GM03348 (cell line): ENCODE results near the gene EQTN.
A peak's percentile ranks its signal among the peaks of the same experiment; 100 is the strongest.

Experiments used
- DNase-seq: peaks from one replicate; pipeline ENCODE4 v3.0.0; 2012; ENCODE audit warnings: low spot score

Gene EQTN

DNA sequence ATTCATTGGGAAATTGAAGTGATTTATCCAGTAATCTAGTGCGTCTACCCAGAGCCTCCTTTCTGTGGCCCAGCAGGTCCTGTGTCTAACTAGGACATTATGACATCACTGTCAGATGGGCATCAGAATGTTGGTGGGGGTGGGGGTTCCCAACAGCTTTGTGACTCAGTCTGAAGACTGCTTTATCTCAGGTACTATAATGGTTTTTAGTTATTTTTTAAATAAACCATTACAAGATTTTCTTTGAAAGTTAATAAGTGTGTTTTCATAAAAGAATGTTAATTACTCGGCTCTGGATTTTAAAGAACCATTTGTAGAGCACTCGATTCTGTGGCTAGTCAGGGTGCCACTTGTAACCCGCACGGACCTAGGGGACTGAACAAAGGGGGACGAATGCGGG lies at the start of gene EQTN:
EQTN (minus strand) TSS at position 101 of the 400 bp plus-strand sequence; CDS start at position 6, 95 bp downstream.
- DNase-seq, result no peak

DNA sequence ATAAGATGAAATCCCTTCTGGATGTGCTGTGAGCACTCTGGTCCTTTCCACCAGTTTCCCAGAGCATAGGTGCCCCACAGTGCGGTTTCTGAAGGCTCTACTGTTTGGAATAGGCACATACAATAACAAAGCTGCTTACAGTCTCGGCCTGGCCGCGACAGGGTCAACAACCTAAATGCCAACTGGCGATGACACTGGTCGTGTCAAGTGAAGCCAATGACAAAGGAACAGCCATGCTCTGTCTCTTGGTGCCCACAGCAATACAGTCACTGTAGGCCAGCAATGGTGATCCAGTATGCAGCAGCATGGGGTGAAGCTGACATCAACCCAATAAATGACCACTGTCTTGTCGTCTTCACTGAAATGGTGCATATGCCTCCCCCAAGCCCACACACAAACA lies 47.8 kb upstream of the EQTN start:
- no peak for DNase-seq

DNA sequence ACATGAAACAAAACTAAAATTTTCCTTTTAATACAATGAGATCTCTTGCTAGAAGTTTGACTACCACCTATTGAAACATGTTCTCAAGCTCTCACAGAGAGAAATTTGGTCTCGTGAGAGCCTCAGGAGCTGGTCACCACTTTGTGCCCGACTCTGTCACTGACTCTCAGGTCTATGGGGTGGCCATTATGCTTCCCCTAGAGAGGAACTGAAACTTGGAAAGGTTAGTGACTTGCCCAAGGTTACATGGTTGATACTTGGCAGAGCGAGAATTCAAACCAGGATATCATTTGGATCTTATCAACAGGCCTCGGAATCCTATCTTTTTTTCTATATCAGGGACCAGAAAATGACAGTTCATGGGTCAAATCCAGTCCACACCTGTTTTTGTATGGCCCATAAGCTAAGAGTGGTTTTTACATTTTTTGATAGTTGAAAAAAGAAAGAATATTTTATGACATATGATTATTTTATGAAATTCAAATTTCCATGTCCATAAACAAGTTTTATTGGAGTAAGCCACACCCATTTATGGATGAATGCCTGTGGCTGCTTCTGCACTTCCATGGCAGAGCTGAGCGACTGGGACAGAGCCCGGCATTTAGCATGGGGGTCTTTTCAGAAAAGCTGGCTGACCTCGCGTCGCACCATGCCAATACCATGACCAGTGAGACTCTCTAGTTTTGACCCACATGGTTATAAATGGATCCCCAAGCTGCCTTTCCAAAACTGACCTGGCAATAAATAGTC lies 44.8 kb upstream of the EQTN start:
- DNase-seq, result no peak

DNA sequence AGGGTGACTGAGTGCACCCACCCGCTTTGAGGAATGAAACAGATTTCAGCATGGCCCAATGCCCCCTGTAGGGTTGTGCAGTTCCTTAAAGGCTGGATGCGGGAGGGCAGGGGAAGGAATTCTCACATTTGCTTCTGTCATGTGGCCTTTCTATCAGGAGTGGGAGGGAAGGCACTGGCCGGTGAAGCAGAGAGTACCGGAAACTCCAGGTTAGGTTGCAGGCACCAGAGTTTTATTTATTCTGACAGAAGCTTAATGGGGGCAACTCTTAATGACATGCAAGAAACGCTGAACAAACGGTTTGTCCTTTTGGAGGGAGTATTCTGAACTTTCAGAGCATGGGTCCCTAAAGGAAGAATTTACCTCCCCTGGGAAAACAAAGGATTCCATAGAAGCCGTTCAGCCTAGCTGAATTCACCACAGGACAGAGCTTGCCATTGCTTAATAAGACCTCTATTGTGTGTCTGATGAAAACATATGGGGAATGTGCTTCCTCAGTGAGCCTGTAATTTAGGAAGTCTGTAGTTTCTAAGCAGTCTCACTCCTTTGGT lies 44.1 kb upstream of the EQTN start:
- DNase-seq, result peak; percentile 32

DNA sequence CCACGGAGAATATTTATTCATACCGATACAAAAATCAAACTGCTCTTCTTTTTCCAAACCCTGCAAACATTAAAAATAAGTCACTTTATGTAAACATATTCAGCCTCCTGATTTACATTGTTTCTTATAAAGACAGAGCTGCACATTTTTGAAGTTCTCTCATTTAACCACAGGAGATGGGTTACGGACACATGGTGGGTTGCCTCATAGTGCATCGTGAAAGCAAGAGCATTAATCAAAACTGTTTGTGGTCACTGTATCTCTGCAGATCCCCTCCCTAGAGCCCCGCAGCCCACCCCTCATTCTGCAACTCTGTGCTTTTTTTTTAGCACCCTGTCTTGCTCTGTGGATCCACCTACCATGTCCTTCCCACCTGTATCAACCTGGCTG lies 43.3 kb upstream of the EQTN start:
- no peak for DNase-seq

DNA sequence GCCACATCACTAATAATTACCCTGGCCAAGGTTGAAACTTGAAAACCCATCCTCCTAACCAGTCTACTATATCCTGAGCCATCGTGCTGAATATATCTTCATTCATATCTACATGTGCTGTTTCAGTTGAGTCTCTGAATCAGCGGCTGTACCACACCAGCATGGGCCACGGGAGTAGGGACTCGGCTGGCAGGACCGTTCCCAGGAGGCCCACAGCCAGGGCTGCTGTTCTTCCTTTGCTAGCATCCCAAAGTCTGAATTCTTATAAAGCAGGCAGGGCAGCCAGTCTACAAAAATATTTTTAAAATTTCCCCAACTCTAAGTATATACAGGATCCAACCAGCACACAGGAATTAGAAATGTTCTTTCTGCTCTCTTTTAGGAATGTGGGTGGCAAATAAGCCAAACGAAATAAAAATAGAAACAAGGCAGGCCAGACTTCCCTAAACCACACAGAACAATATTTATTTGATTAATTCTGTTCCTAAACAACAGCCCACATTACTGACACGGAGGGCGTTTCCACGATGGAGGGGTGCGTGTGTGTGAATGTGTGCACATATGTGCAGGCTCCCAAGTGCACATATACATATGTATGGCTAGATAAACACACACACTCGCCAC lies 42.8 kb upstream of the EQTN start:
- peak; percentile 40 for DNase-seq

DNA sequence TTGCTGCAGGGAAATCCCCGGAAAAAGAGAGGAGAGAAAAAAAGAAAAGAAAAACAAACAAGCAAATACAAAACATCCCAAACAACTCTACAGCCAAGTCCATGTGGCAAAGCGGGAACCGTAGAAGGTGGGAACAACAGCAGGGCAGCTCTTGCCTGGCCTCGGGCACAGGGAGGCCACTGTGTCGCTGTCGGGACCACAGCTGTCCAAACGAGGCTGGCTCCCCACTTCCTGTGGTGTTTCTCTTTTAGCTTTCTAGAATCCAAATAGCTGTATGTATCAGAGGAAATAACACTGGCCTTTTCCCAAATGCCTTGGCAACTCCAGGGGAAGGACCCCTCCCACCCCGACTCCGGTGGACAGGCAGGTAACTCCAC lies 41.6 kb upstream of the EQTN start:
- DNase-seq, result no peak

DNA sequence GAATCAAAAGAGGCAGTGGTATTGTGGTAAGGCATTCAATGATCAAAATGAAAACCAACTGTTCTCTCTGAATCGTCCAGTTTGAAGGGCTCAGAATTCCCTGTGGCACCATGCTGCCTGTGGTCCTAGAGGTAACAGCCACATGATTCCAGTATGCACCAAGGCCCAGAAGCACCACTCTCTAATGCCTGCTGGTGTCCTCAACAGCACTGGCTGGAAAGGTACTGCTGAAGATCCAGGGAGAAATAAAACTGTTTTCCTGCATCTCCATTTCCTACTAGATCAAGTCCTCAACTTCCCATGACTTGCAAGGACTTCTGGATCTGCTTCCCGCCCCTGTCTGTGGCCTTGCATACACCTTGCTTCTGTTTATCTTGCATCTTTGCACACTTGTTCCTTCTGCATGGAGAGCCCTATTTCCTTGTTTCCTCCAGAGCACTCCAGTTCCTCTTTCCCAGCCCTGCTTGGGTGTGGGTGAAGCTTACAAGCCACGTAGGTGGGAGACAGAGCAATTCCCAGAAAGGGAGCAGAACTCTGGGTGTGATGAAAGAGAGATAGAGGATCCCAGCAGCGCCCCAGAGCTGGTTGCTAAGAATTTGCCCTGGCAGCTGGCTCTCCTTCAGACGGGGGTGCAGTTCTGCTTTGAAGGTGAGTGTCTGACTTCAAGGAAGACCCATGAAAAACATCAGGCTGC lies 41.0 kb upstream of the EQTN start:
- peak; percentile 9 for DNase-seq

DNA sequence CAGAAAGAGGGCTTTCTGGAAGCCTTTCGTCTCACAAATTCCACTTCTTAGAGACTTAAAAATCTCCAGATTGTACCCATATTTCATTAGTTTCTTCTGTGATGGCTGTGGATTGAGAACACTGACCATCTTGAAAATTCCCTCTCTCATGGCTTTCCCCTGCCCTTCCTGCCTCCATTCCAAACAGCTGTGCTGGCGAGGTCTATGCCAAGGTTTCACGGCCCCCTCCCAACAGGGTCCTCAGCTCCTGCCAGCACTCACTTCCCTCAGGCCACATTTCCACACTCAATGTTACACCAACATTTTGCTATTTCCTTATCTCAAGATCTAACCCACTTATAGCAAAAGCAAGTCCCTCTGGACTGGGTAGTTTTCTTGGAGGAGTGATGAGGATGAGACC lies 40.3 kb upstream of the EQTN start:
- DNase-seq, result no peak

DNA sequence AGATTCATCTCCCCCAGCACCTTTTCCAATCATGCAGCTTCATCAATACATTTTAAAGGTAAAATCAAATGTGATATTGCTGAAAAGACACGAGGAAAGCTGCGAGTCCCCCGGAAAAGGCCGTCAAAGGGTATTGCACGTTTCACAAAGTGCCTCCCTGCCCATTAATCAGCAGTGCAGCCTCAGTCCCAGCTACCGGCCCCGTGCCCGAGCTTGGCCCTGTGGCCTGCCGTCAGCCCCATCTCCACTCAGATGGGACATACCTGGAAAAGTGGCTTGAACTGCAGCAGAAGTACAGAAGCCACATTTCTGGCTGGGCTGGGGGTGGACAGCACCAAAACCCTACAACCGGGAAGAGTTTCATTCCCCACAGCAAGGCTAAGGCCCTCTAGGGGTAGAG lies 39.9 kb upstream of the EQTN start:
- no peak for DNase-seq

DNA sequence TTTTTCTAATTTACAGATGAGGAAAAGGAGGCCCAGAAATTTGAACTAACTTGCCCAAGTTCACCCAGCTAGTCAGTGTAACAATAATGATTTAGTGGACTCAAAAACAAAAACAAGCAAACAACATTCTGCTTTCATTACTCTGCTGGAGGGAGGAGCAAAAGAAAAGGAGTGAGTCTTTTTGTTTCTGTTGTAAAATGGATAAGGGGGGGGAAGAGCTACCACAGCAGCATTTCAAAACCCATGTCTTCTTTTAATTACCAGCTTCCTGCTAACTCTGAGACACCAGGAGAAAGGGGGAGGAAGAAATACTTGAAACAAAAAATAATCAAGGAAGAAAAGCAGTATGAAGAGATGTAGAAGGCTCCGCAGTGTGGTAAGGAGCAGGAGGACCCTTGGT lies 39.2 kb upstream of the EQTN start:
- DNase-seq, result no peak

DNA sequence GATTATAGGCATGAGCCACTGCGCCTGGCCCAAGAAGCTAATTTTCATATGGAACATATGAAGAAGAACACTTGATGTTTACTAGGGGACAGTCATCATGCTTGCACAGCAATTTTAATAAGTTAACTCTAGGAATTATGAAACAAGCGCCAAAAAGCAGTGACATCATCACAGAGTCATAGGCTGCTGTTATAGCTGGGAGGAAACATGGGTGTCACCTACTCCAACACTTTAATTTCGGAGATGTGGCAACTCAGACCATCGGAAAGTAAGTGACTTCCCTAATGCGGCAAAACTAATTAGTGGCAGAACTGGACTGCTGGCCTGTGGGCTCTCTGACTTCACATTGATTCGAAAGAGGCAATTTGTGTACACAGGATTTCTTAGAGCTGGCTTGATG lies 38.1 kb upstream of the EQTN start:
- DNase-seq, result no peak

DNA sequence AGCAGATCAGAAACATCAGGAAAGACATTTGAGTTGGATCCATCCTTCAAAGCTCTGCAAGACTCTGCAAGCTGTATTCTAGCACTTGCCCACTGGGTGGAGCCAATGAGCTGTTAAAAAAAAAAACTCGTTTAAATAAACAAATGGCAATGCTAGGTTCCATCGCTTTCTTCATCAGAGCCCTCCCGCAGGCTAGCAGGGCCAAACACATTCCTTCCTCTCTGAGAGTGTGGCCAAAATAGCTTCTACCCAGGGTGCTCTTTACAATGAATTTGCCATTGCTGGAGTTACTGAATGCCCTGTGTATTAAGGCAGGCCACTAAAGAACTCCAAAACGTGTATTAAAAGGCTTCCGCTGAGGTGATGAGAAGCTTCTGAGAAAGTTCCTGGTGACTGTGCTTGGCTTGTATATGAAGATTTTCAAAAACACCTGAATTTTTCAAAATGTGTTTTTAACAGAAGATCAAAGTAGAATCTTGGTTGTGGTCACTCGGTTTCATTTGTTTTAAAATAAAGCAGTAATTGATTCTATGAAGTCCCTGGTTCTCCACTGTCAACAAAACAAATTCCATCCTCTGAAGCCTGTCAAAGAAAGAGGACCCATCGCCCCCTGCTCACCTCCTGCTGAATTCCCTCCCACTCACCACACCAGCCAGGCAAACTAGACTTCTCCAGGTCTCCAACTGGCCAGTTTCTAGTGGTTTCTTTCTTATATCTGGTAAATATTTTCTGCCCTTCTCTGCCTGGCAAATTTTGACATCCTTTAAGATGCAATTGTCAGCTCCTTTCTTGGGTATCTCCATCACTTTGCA lies 36.5 kb upstream of the EQTN start:
- DNase-seq, result peak; percentile 82

DNA sequence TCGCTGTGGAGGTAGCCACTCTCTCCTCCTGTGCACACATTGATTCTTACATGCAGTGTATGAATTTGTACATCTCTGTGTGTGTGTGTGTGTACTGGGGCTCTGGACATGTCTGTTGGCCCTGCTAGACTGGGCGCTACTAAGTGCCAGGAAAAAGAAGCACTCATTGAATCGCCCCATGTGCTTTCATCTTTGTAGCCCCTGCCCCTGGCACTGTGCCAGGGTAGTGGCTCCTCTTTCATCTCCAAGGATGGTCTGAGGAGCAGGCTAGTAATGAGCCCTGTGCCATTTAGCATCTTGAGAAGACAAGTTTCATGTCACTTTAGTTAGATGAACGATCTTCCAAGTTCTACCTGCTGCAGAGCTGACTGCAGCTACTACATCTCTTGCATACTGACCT lies 34.4 kb upstream of the EQTN start:
- no peak for DNase-seq

DNA sequence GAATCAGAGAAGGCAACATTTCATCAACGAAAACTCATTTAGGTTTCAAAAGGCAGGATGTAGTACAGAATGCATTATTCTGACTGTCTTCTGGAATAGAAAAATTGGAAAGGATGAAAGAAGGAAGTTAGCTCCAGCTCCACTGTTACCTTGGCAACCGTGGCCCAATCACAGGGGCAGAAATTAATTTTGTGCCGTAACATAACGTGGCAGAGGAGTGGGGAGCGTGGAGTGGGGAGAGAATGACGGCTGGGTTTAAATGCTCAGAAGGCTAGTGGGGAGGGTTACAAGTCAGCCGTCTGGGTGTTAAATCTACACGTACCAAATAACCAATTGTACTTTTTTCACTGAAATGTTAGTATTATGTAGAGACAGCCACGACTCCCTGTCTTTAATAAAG lies 32.3 kb upstream of the EQTN start:
- no peak for DNase-seq

DNA sequence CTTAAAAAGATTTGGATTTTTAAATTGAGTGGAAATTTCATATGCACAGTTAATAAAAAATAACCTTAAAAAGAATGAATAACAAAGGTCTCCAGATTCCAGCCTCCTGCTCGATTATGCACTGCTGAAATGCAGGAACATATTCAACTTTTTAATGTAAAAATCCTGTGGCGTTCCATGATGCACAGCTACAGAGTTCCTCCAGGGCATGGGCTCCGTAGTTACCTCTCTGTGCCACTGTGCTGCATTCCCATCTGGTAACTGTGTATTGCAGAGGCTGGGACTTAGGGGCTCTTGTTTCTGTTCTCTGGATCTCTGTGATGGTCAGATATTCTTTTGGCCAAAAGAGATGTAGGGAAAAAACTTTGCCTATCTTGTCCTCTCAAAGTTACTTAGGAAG lies 31.5 kb upstream of the EQTN start:
- no peak for DNase-seq

DNA sequence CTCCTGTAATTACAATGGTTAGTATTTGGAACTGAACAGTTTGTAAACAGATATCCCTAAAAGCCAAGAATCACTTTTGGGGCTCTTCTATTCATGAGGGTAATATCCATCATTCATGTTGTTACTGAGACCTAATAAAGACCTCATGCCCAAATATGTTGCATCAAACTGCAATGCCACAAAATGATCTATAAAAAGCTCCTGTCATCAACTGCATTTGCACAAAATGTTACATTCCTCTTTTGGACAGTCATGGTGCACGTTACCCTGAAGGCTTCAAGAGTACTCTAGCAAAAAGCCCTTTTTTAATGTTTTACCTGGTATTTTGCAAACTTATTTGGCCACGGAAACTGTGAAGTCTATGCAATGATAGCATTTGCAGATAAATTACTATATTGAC lies 14.2 kb upstream of the EQTN start:
- no peak for DNase-seq

DNA sequence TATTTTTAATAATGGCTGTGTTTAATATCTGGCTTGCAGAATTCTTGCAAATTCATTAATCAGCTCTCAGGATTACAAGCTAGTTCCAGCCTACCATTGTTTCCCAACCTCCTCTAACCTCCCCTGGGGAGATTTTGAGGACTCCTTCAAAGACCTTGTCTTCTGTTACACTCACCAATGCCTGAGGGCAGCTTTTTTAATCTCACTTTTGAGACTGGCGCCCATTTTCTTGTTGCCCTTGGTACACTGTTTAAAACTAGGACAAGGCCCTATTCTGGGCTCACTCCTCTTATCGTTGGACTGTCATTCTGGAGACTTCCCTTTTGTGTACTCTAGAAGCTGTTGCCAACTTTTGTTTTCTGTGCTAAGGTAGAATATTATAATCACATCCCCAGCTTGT lies 13.6 kb upstream of the EQTN start:
- no peak for DNase-seq

DNA sequence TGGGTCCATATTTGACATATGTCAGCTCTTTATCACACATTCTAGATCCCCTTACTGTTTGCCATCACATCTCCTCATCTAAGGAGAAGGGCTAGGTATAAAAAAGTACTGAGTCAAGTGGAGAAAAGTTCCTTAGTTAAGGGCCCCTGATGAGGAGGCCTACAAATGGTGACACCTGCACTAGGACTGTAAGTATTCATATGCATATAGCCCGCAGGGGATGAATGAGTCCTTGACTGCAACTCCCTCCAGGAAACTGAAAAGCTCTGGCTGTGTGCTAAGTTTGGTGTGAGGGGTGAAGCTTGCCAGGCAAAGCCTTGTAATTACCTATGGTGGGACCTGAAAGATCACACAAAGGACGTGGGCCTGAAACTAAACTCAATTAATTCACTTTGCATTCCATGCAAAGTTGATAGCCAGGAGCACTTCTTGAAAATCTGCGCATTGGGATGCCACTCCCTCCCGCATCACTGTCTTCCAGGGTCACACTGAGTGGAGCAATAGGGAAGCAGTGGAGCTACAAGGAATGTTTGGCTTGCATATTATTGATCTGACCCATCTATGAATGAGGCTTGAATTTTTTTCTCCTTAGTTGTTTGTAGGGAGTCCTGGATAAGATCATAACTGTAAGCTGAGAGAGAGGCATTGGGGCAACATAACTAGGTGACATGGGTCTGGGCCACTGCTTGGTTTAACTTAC lies 11.9 kb upstream of the EQTN start:
- no peak for DNase-seq

DNA sequence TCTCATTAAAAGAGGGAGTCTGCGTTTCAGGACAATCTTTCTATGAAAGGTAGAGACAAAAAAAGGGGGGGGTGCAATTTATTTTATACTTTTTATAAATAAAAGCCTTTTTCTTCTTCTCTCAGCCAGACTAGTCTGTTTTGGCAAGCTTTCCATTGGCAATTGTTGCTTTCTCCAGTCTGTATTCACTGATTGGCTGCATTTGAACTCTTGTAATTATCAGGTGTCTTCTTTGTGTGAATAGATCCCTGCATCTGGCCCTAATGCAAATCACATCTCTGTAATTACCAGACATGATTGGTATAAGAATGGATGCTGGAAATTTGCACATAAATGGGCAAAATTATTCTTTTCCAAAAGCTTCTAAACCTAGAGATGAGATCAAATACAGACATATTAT lies 7.6 kb upstream of the EQTN start:
- no peak for DNase-seq

DNA sequence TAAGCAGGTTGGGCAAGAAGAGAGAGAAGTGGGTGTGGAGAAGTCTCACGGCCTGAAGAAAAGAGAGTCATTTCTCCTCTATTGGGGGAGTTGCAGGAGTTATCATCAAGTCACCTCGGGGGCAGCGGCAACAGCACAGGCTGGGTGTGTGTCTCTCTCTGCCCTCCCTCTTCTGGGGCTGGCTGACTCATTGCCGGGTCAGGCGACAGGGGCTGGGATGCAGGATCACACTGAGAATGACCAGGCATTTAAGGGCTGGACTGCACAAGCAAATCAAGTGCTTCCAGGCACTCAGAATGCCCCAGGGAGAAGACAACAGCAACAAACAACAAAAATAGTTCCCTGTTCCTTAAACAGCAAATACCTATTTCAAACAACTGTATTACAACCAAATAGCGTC lies 6.3 kb upstream of the EQTN start:
- no peak for DNase-seq

DNA sequence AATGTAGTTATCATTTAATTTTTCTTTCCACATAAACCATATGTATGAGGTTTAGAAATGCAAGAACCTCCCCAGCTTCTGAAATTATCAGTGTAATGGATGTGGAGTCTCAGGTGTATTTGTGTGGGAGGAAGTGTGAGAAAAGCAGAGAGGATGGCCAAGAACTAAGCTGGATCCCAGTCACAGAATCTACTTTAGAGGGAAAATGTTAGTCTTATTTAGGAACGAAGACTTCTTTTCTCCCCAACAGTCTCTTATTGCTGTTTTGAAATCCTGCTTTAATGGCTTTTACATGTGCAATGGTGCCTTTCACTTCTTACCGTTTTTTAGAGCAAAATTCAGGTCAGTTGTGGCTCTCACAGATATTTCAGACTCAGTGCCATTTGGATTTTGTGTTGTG lies 3.0 kb downstream of the EQTN start:
- DNase-seq, result no peak
